GM19351 (cell line): ENCODE data around the gene UNC13A.

ENCODE experiments used
- ATAC-seq: cut with Tn5 transposase; IDR thresholded peaks from one replicate; pipeline ENCODE4 v1.9.1; 2021; ENCODE audit warnings: mild to moderate bottlenecking, moderate library complexity; ENCODE audit not compliant: unreplicated experiment

Gene UNC13A

DNA sequence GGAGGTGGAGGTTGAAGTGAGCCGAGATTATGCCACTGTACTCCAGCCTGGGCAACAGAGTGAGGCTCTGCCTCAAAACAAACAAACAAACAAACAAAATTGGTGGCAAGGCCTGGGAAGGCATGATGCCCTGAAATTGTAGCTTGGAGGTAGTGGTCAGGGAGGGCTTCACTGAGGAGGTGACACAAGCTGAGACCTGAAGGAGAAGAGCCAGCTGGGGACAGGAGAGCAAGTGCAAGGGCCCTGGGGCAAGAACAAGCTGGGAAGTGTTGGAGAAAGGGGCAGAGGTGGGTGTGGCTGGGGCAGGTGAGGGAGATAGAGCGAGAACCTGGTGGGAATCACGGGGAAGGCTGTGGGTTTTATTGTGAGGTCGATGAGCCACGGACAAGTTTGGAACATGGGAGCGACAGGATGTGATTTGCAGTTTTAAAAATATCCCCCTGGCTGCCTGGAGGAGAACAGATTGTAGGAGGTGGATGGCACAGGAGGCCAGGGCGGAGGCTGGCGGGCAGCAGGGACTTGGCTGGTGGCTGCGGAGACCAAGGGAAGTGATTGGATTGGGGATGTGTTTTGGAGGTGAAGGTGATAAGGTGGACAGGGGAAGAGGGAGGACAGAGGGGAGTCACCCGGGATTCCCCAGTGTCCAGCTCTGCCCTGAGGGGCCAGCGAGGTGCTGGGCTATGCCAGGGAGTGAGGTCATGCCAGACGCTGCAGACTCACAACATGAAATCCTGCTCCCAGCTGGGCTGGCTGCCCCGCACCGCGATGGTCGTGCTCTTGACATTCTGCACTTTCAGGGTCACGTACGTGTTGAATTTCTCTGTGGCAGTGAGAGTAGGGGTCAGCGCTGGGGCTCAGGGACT is 14.0 kb downstream of the UNC13A start:
- ATAC-seq = no peak

DNA sequence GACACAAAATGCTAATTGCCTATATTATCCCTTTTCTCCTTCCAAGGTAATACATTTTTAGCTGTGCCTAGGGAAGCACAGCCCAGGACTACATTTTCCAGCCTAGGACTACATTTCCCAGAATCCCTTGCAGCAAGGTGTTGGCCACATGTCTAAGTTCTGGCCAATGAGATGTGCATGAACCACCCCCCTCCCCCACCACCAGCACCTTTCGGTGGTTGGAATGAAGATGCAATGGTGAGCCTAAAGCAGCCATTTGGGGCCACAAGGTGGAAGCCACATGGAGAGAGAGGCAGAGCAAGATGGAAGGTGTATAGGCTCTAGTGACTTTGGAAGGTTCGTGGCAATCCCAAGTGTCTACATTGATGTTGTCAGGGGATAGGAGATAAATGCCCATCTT is 16.2 kb downstream of the UNC13A start:
- ATAC-seq = no peak

DNA sequence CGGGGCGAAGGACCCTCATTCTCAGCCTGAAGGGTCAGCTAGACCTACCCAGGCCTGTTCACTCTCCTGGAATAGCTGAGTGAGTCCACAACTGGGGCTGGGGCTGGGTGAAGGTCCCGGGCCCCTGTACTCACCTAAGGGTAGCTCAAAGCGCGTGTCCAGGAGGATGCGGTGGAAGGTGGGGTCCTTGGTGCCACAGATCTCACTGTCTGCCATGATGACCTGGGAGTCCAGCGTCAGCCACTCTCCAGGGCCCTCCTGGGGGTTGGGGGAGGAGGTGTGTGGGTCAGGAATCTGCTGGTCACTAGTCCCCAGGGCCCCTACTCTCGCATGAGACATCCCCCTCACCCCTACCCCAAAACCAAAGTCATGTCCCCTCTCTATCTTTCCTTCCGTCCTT is 18.7 kb downstream of the UNC13A start:
- no peak for ATAC-seq

DNA sequence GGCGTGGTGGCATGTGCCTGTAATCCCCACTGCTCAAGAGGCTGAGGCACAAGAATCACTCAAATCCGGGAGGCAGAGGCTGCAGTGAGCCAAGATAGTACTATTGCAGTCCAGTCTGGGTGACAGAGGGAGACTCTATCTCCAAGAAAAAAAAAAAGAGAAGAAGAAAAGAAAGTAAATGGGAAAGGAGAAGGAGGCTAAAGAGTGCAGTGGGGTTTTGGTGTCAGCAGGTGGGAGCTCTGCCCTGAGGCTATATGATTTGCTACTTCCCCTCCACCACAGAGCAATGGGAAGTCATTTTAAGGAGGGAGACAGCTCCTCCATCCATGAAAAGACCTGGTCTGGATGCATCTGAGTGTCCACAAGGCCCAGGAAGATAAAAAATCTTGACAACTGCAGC is 23.1 kb downstream of the UNC13A start:
- no peak for ATAC-seq

DNA sequence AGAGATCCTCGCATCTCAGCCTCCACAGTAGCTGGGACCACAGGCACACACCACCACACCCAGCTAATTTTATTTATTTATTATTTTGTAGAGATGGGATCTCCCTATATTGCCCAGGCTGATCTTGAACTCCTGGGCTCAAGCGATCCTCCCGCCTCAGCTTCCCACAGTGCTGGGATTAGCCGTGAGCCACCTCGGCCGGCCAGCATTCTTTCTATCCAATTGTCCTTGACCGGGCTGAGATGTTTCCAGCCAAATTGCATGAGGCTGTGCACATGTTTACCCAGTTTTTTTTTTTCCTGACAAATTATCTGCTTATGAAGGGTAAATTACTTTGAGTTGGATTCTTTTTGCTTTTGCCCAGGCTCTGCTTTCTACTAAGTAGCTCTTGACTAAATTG is 28.2 kb downstream of the UNC13A start:
- ATAC-seq = no peak

DNA sequence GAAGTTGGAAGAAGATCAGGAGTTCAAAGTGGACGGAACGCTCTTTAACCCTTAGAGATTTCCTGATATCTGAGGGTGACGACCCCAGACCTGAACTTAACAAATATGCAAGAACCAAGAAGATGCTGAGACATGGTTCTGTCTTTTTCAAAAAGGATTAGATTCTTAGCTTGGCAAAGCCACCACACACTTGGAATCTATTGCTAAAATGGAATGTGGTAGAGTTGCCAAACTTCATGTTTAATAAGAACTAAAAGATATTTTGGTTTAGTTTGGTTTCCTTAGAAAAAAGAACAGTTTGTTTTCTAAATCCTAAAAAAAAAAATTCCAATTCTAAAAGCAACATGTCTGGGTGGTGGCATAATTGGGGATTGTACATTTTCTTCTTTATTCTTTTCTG is 29.5 kb downstream of the UNC13A start:
- no peak for ATAC-seq

DNA sequence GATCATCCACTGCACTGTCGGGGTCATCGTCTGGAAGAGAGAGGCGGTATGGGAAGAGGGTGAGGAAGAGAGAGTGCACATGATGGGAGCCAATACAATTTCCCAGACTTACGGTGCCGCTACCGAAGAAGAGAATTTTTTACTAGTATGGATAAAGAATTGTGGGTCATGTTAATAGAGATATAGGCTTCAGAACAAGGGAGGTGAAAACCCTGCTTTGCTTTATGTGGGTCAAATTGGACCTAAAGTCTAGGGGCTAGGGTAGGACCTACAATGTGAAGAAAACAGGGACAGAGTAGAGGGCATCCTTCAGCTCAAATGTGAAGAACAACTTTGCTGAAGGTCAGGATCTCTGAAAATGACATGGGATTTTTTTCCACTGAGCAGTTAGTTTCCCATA is 29.9 kb downstream of the UNC13A start:
- ATAC-seq = no peak

DNA sequence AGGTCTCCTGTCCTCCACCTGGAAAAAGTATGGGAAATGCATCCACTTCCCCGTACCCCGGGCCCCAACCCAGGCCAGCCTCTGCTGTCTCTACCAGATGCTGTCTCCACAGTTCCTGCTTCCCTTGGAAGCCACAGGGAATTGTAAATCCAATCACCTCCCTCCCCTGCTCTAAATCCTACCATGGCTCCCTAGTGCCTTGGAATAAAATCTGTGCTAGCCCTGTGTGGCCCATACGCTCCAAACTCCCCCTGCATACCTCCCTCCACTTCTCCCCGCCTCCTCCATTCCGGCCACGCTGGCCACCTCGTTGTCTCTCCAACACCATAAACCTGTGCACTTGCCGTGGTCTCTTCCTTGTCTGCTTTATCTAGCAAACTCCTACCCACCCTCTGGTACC is 31.2 kb downstream of the UNC13A start:
- ATAC-seq = no peak

DNA sequence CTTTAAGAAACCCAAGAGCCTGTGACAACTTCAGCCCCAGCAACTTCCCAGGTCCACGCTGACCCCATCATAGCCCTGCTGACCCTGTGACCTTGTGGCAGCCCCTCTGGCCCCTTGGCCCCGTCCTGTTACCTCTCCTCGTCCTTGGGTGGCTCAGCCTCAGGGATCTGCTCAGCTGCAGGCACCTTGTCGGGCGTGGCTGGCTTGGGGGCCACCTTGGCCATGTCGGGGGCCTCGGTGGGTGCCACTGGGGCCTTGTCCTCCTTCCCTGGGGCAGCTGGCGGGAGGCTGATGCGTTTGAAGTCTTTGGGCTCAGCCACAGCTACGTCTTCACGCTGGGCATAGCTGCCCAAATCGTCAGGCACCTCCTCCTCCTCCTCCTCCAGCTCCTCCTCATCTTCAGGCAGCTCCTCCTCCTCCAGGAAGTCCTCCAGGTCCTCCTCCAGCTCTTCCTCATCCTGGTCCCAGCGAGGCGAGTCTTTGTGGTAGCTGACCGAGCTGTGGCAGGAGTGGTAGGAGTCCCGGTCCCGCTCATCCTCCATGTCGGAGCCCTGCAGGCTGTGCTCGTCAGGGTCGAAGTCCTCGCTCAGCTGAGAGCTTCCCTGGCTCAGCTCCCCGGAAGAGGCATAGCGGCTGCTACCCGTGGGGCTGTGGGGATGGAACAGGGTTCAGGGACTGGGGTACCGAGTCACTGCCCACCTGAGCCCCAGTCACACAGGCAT is 32.2 kb downstream of the UNC13A start:
- ATAC-seq = no peak

DNA sequence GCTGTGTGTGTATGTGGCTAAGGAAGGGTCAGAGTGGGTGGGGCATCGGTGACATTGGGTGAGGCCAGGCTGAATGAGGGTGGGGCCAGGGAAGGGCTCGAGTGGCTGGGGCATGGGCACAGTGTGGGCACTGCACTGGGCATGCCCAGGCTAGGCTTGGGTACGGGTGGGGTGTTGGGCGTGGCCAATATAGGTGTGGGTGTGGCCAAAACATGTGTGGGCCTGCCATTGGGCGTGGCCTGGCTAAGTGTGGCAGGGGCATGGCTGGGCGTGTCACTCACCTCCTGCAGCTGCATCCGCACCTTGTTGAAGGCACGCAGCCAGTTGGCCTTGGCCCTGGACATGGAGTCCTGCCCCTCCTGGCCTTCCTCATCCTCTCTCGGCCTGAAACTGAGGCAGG is 33.2 kb downstream of the UNC13A start:
- no peak for ATAC-seq

DNA sequence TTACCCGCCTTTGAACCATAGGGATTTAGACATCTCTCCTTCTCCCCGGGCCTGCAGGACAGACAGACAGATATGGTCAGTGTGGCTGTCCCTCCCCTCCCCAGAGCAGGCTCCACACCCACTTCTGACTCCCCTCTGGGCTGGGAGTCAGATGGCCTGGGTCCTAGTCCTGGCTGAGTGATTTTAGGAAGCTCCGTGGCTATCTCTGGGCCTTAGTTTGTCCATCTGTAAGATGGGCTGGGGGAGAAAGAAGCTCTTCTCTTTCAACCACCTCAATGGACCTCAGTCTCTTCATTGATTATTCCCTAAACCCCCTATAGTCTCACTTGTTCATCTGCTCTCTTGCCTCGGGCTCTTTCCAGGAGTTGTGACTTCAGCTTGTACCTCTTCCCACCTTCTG is 35.5 kb downstream of the UNC13A start:
- no peak for ATAC-seq

DNA sequence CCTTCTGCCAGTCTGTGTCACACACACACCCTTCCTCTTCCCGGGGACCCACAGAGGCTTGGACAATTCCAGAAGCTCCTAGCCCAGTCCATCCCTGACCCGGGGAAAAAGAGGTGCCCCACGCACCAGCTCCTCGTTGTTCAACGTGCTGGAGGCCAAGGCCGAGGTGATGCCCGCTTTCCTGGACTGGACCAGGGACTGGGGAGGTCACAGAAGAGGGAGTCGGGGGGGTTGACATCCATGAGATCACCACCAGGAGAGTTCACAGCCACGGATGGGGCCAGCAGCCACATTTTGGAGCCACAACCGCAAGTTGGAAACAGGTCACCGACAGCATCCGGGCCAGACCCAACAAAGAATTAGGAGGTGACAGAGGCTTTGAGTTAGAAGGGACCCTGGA is 39.4 kb downstream of the UNC13A start:
- no peak for ATAC-seq

DNA sequence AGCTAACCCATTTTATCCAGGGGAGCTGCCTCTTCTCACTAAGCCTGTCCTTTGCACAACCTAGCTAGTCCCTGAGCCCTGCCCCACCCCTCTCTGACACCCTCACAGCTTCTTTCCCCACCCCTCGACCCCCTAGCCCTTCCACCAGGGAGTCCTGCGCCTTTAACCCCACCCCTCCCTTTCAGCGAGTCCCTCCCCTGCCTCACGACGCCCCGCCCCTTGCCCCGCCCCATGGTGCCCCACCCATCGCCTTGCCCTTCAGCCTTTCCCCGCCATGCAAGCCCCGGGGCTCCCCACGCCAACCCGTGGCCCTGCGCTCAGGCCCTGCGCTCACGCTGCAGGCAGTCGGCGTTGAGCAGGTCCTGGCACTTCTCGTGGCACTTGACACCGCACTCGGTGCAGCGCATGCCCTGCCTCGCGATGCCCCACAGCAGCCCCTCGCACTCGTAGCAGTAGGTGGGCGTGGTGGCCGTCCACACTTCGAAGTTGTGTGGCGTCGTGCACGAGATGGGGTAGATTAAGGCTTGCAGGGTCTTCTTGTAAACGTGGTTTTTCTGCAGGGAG is 40.0 kb downstream of the UNC13A start:
- ATAC-seq = no peak

DNA sequence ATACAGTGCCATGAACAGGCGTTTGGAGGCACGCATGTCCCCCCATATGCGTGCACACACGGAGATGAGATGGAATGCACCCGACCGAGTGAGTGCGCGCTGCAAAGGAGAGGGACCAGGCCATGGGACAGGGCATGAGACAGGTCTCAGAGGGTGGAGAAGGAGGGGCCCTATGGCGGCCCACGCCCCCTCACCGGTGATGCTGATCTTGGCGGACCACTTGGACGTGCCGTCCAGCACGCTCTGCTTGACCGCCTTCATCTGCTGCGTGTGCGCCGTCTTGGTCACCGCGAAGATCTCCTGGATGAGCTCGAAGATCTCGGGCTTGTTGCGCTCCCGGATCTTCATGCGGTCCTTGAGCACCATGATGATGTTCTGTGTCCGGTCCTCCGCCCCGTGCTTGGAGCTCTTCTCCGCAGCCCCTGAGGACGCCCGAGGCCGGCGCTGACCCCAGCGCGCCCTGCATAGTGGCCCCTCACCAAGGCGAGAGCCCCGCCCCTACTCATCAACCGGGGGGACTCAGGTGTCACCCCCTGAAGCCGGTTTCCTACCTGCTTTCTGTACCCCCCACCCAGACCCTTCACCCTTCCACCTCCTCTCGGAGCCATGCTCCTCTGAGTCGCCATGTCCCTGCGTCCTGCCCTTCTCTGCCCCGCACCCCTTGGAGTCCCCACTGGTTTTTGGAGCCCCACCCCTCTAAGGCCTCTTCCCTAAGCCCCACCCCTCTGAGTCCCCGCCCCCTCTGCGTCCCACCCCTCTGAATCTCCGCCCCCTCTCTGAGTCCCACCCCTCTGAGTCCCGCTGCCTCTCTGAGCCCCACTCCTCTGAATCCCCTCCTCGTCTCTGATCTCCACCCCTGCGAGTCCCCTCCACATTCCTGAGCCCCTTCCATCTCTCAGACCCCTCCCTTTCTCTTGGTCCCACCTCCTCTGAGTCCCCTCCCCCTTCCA is 40.8 kb downstream of the UNC13A start:
- no peak for ATAC-seq

DNA sequence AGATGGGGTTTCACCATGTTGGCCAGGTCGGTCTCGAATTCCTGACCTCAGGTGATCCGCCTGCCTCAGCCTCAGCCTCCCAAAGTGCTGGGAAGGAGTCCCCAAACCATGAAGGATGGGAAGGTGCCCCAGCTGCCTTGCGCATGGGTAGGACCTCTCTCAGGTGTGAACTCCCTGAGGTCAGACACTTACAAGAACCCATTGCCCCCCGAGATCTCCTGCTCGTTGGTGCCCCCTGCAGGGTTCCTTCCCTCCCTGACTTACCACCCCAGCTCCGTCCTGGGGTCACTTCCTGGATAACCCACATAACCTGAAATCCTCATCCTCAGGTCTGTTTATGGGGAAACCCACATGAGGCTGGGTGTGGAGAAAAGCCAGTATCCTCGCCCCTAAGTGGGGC is 41.7 kb downstream of the UNC13A start:
- no peak for ATAC-seq

DNA sequence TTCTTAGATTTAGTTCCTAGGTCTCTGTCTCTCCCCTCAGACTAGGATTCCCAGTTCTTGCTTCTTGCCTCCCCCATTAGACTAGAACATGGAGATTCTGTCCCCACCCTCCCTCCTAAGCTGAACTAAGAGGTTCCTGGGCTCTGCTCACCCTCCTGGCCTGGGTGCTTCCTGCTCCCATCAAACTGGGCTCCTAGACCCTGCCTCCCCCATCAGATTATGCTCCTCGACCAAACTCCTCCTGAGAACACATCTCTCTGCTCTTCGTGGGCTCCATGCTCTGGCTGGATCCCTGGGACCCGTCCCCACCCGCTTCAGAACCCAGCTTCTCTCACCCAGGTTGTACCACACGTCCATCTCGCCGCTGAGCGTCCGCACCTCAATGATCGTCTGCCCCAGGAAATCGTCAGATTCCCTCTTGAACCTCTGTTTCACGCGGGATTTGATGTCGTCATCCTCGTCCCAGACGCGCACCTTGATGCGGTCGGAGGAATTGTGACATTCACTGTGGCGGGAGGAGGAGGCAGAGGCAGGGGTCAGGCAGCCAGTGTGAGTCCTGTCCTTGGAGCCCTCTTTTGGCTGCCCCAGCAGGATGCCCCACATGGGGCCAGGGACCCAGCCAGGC is 42.7 kb downstream of the UNC13A start:
- no peak for ATAC-seq

DNA sequence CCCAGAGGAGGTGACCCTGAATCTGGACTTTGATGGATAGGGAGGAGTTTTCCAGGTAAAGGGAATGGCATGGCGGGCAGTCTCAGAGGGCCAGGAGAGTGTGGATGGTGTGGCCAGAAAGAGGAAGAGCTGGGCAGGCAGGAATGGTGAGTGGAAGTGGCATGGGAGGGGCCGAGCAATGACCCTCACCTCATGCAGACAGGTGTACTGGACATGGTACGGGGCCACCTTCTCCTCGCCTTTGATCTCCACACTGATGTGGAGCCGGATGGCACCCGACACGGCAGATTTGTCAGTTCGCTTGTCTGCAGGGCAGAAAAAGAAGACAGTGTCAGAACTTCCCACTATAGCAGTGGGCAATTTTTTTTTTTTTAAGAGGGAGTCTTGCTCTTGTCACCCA is 45.5 kb downstream of the UNC13A start:
- ATAC-seq = no peak

DNA sequence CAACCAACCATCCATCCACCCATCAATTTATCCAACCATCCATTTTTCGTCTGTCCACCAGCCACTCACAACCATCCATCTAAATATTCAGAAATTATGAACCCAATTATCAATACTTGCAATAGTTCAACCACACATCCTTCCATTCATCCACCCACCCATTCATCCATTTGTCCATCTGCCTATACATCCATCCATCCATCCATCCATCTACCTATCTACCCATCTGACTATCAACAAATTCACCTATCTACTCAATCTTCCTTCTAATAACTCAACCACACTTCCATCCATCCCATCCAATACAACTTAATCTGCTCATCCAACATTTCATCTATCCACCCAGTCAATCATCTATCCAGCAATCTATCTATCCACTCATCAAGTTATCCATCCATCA is 46.3 kb downstream of the UNC13A start:
- ATAC-seq = no peak

DNA sequence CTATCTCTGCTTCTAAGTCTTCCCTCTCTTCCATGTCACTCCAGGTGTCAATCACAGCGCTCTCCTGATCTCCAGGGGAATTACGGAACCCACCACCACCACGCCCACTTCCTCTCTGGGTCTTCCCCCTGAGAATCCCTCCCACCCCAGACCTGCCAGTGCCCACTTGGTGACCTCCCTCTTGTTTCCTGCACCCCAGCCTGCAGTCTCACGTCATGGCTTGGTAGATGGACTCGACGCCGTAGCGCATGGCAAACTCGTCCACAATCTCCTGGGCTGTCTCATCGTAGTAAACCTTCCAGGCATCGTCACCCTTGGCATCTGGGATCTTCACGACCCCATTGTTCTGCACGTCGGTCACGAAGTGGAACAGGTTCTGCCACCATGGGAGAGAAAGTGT is 47.0 kb downstream of the UNC13A start:
- ATAC-seq = no peak

DNA sequence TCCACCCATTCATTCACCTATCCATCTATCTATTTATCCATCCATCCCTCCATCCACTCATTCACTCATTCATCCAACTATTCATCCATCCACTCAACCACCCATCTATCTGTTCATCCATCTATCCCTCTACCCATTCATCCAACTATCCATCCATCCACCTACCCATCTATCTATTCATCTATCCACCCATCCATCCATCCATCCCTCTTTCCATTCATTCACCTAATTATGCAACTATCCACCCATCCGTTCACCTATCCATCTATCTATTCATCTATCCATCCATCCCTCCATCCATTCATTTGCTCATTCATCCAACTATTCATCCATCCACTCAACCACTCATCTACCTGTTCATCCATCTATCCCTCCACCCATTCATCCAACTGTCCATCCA is 54.5 kb downstream of the UNC13A start:
- ATAC-seq = no peak

DNA sequence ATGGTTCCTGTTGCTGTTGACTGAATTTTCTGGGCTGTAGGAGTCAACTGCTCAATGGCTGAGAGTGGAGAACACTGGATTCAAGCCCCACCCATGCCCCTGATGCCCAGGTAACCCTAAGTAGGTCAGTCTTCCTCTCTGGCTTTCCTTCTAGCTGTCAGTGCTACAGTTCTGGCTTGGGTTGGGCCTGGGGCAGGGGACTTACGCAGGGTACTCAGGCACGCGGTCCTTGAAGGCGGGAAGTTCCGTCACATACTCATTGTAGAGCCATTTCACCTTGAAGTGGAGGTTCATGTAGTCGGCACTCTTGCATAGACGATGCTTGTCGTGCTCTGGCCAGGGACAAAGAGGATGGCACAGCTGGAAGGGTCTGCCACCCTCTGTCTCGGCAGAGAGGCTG is 55.6 kb downstream of the UNC13A start:
- ATAC-seq = no peak
